GM19467 (cell line): Measurements from ENCODE around the gene NSF.
"Not testable (repeated sequence)": the region's sequence is repeated elsewhere in the genome, so short reads cannot be mapped to it uniquely, and the experiment has no call there.

Experiments used
- ATAC-seq: cut with Tn5 transposase; IDR thresholded peaks from one replicate; pipeline ENCODE4 v1.9.1; 2021; ENCODE audit warnings: mild to moderate bottlenecking, moderate library complexity; ENCODE audit not compliant: unreplicated experiment

NSF gene

DNA sequence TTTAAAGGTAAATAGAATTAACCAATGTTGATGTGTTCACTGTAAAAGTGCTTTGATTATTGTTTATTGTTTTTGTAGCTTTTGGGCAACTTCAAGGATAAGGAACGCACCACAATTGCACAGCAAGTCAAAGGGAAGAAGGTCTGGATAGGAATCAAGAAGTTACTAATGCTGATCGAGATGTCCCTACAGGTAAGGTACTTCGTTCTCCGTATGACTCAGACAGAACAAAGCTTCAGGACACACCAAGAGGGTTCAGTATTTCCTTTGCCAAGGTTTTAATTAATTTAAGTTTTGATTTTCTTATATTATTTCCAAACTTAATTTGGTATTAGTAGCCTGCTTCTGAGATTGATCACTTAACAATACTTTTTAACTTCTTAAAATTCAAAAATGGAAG, 161.0 kb downstream of the NSF start:
- ATAC-seq, result no peak

DNA sequence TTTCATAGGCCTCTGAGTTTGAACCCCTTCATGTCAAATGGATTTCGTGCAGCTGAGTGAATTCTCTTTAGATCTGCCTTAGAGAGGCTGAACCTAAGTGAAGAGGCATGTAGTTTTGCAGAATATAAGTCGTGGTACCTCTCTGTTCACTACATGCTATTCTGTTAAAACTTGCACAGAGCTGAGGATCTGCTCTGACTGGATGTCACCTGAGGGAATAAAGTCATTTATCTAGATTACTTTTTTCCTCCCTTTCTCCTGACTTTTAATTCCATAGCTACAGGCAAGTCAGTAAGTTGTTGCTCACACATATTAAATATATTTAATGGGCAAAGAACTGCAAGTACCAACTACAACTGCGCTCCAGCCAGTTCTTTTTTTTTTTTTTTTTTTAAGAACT, 163.3 kb downstream of the NSF start:
- no peak for ATAC-seq

DNA sequence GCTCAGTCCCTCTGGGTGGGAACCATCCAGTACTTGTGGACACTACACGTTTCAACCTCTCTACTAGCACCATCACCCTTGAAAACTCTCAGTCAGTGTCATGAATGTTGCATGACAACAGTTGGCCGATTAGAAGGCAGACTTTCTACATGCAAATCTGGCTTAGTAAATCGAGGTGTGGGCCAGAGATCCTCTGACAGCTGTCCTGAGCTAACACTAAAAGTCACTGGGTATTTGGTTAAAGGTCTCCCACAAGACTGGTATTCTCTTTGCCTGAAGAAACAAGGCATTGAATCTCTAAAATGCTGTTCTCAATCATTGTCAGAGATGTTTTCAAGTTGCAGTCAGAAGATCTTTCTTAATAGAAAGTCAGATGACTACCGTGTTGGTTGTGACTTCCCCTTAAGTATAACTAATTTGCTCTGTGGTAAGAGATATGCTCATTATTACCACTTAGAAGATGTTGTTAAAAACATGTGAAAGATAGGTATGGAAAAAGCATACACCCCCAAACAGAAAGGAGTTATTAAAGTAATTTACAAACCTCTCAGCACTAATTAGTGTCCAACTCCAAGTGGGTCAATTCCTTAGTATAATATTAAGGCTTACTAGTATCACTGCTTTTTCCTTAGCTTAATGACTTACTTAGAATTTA, 165.7 kb downstream of the NSF start:
- no peak for ATAC-seq

DNA sequence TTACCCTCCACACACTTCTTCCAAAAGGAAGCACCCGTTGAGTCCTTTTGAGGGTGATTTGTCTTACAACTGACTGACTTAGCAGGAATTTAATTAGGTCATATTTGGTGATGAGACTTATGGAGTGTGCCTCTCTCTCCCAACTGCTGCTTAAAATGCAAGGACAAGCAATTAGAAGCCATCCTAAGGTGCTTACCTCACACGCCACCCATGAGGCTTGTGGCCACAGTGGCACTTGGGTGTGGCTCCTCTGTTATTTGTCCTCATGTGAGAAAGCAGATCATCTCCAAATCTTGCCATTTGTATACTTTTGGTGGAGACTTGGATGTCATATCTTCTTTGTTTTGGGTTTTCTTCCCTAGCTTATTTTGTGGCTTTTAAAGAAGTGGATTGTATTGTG, 166.4 kb downstream of the NSF start:
- ATAC-seq, result no peak

DNA sequence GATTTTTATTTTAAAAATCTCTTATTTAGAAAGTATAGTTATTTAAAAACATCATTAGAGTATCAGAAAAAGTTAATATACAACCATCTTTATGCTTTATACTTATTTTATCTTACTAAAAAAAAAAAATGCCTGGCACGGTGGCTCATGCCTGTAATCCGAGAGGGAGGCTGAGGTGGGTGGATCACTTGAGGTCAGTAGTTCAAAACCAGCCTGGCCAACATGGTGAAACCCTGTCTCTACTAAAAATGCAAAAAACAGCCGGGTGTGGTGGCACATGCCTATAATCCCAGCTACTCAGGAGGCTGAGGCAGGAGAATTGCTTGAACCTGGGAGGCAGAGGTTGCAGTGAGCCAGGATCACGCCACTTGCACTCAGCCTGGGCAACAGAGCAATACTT, 167.1 kb downstream of the NSF start:
- not testable (repeated sequence) for ATAC-seq

DNA sequence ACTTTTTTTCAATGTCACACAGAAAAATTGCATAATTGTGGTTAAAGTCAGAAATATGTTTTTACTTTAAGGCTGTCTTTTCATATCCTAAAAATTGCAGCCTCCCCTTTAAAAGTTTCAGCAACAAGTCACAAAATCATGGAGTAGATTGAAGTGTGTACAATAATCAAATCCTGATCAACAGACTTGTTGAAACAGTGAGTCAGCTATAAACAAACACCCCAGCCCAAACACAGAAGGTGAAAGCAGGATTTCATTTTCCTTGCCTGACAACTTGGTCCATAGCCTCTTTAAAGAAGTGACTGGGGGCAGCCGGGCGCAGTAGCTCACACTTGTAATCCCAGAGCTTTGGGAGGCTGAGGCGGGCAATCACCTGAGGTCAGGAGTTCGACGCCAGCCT, 168.1 kb downstream of the NSF start:
- no peak for ATAC-seq

DNA sequence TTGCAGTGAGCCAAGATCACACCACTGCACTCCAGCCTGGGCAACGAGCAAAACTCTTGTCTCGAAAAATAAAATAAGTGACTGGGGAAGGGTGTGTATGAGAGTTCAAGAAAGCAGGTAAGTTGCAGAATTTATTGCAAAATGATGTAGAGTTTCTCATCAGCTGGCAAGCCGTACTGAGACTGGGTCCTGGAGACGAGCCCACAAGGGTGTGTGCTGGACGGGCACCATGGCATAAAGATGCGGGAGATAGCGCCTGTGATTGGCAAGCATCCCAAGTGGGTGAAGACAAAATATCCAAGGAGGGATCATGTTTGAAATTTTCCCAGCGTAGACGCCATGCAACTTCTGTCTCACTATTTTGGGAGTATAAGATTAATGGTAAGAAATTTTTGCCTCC, 168.7 kb downstream of the NSF start:
- no peak for ATAC-seq

DNA sequence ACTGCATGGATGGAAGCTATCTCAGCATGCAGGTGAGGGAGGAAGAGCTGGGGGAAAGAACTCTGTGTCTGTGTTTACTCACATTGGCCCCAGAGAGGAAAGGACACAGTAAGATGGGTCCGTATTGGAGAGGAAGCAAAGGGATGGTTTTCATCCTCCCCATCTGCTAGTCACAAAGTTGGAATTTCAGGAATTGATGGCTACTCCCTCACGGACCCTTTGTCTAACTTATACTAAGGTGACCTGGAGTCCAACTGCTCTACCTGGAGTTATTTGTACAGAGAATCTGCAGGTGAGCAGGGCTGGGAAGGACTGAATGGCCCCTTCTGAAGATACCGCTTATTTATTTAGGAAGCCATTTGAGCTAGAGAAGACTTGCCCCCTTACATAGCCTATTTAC, 172.9 kb downstream of the NSF start:
- no peak for ATAC-seq

DNA sequence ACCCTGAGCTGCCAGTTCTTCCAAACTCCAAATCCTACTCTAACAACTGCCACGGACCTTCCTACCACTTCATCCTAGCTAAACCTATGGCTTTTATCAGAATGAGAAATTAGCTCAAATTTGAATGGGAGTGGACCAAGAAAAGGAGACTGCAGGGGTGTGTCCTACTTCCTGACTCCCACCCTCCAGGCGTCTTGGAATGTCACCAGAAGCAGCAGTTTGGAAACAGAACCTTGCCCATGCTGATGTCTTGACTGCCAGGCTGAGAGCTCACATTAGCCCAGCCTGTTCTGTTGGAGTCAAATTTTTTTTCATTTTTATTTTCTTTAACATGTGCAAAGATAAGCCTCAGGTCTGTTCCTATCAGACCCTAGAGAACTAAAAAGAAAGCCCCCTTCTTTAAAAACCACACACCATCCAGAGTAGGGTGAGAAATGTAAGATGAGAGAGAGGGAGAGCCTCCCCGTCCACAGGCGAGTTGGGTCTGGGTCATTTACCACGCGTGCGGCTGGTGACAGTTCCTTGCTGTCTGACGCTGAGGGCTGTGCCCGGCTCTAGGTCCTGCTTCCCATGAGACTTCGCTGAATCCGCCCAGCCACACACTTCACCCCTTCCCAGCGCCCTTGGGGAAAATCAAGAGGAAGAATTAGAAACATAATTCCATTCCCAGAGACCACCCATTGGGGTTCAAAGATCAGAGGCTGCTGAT, 173.7 kb downstream of the NSF start:
- ATAC-seq, result no peak

DNA sequence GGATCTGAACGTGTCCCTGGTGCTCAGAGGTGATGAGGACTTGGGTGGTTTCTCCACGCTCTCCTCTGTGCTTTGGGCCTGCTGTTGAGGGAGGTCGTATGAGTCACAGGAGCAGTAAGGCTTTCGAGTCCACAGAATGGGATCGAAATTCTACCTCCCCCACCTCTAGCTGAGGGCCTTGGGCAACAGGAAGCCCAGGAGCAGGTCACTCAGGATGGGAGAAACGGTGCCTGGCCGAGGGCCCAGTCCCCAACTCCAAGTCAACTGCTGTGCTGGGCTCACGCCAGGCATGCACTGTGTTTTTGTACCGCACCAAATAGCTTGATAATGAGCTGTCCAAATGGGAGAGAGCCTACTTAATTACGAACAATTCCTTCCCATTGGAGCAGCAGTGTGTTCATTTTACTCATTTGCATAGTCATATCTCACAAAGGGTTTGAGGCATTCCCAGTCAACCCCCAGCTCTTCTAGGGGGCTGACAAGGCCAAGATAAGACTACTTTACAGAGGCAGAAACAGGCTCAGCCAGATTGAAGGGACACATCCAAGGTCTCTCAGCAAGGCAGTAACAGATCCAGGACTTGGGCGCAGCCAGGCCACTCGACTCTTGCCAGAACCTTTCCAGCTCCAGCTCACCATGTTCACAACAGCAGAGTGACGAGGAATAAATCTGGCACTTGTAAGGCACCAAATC, 174.4 kb downstream of the NSF start:
- no peak for ATAC-seq

DNA sequence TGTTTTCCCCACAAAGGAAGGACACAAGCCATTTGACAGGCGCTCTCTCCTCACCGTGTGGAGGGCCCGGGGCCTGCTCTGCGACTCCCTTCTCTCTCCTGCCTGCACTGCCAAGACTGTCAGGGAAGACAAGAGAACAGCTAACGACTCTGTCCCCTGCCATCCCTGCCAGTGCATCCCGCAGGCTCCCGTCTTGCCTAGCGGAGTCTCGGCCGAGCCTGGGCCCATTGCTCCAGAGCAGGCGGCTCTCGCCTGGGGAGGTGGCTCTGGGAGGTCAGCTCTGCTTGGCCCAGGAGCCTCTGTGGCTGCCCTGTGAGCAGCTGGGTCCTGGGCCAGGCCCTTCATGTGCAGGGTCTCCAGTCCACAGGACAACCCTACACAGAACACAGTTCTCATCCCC, 175.0 kb downstream of the NSF start:
- ATAC-seq, result no peak

DNA sequence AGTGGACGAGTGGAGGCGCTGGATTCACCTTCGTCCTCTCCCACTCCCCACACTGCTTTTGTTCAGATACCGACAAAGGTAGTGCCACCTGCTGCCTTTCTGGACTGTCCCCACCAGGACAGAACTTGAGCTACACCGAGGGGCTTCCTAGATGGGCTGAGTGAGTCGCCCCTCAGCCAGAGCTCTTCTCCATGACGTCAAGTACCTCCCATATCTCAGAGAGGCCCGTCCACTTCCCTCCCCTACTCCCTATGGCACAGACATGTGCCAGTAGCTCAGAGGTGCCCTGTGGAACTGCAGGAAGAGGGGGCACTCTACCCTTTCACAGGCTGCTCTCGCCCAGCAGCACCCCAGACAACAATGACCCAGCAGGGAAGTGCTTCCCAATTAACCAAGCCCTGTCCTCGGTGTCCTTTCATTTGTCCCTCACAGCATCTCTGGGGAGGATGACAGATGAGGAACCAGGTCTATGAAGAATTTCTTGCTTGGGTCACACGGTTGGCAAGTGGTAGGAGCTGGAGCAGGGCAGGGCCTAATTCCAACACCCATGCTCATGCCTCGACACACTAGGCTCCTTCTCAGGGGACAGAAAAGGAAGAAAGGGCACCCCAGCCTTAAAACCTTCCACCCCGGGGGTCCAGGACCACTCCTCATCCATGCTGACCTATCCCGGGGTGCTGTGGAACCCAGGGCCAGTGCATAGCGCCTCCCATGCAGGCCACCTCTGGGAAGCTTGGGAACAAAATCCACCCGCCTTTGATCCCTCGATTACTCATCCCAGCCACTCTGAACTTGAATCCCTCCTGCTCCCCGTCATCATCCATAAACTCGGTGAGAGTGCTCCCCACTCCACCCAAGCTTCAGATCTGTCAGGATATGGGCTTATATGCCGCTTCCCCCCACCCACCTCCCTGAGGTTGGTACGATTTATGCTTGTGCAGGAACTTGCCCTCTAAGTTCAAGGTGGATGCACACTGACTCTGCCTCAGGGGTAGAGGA, 176.3 kb downstream of the NSF start:
- no peak for ATAC-seq

DNA sequence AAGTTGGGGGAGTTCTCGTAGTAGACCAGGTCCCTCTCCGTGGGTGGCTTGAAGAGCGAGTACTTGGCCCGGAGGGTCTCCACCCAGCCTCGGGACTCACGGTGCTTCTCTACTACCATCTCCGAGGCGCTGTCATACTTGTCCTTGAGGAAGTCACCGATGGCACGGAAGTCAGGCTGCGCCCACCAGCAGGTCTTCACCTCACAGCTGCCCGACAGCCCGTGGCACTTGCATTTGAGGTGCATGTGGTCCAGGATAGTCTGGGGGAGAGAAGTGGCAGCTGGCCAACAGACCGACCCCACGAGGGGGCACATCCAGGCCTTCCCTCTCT, 178.0 kb downstream of the NSF start:
- no peak for ATAC-seq

DNA sequence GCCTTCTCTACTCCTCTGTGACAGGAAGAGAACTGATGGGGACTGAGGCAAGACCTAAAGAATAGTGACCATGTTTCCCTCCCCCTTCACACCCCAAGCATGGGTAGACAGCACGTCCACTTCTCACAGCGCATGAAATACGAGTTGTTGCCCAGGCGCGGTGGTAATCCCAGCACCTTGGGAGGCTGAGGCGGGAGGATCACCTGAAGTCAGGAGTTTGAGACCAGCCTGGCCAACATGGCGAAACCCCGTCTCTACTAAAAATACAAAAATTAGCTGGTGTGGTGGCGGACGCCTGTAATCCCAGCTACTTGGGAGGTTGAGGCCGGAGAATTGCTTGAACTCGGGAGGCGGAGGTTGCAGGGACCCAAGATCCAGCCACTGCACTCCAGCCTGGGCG, 178.4 kb downstream of the NSF start:
- ATAC-seq, result not testable (repeated sequence)

DNA sequence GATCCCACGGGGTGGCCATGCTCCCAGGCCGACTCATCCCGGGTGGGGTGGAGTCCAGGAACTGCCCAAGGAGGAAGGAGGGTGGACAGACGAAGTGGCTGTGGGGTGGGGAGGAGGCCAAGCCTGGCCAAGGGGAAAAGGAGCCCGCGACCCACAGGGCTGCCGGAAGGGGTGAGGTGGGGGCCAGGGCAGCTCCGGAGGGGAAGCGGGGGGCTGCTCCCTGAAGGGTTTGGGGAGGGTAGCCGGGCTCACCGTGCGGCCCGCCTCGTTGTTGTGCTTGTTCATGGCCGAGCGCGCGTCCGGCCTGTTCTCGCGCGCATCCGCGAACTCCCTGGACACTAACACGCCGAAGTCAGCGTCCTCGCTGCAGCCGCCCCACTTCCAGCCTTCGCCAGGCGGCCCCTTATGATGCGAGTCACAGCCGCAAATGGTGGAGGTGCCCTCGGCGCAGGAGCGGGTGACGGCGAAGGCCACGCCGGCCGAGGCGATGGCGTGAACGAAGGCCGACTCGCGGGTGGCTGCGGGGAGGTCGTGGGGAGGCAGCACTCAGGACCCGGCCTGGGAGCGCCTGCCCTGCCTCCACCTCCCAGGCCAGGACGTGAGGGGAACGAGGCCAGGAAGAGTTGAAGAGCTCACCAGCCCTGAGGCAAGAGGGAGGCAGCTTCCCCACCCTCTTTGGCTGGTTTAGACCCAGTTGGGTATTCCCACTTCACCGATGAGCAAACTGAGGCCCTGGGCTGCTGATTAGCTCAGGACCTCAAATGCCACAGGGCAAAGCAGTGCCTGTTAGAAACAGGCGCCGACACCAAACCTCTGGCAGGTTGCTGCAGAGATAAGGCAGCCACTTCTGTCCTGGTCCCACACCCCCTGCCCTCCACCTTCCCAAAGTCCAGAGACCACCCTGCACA, 179.3 kb downstream of the NSF start:
- no peak for ATAC-seq

DNA sequence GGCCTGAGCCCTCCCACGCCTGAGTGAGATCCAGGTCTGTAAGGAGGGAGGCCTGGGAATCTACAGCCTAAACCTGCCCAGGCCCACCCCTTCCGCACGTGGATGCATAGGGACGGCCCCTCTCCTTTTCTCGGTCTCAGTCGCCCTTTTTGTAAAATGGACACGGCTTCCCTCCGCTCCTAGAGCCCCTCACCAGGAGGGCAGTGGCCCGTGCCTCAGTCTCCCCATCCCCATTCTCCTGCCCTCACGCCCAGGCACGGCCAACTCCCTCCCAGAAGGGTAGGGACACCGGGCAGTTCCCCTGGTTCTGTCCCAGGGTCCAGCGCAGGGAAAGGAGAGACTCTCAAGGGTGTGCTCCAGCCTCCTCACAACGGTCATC, 180.0 kb downstream of the NSF start:
- no peak for ATAC-seq

DNA sequence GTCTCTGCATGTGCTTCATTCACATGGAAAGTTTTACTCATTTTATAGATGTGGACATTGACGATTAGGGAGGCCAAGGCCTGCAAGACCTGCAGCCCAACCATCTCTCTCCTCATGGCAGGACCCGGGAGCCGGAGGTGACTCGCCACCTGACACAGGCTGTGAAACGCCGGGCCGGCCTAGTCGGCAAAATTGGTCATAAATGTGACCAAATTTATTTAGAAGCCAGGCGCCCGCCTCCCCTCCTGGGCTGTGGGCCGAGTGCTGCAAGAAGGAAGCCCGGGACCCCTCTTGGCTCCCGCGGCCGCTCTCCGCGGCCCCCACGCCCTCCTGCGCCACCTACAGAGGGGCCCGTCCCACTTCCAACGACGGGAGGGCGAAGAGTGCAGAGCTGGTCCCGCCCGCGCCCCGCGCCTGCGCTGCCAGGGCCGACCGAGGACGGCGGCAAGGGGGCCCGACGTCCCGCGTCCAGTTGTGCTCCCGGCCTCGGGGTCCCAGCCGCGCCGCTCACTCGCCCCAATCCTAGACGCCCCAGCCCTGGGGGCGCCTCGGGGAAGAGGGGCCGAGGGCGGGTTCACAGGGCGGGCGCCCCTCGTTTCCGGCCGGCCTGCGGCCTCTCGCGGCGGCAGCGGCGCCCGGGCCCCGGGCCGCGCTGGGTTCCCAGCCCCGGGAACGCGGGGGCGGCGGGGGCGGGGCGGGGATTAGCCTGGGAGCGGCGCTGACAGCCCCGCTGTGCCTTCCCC, 180.5 kb downstream of the NSF start:
- ATAC-seq, result no peak

DNA sequence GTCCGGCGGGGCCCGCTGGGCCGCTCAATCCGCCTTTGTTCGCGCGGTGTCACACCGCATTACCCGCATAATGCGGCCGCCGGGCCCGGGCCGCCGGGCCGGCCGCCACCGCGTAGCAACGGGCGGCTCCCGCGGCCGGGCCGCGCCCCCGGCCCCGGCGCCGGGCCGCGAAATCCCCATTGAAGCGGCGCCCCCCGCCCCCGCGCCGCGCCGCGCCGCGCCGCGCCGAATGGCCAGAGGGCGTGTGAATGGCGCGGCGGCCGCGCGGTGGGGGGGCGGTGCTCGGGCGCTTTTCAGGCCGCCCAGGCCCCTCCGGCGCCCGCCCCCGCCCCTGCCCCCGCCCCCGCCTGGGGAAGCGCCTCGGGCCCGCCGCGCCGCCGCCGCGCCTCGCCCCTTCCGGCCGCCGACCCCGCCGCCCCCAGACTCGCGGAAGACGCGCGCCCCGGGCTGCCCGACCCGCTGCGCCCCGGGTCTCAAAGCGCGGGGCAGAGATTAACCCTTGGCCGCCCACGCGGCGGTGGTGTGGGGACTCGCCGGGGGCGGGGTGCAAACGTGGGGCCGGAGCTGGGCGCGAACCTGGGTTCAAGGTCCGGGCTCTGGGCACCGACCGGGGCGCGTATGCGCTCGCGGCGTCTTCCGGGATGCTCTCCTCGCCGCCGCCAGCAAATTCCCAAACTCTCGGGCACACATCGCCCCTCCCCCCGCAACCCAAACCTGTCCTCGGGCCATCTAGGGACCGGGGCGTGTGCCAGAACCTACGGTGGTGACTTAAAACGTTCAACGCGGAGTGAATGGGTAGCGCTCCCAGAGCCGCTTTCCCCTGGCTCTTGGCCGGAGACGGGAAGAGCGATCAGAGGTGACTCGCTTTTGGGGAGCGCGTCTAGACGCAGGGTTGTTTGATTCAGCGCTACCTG, 181.3 kb downstream of the NSF start:
- no peak for ATAC-seq
